NCI-H2227 (cell line): ENCODE results near the gene GMDS.

ENCODE experiments used
- DNase-seq: peaks from one replicate; lab custom pipeline; 2025; ENCODE audit not compliant: unreplicated experiment; lab: John Stamatoyannopoulos, UW

GMDS gene

DNA sequence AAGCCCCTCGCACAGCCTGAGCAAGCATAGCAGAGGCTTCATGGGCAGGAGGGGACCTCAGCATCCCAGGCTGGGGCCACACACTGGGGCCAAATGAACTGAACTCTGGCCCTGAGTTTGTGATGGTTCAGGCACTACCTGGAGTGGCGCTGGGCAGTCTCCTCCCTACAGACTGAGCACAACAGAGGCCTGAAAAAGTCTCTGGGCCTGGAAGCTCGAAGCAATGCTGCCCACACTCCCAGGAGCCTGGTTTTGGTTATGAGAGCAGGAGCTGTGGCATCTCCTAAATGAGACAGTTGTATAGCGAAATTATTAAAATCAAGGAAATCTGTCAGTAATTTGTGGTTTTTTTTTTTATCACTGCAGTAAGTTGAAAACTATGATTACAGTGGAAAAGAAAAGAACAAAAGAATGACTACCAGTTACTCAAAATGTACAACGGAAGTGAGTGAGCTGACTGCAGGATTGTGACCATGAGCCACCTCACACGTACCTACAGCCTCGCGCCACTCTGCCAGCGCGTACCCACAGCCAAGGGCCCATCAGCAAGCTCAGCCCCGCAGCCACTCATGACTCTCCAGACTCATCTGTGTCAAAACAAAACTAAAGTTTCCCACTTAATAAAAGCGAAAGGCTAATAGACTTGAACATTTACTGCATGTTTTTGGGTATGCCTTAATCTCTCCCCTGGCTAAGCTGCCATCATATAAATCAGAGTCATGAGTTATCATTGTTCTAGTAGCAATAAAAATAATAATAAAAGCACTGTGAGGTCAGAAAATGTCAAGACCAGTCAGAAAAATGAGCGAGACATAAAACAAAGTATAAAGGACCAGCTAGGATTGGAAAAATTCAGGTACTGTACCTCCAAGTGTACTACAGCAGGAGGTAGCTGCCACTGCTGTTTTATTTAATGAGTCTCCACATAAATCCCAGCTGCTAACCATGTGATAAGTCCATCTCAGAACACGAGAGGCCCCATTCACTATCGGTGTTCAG lies 458.7 kb downstream of the GMDS start:
- DNase-seq, result no peak

DNA sequence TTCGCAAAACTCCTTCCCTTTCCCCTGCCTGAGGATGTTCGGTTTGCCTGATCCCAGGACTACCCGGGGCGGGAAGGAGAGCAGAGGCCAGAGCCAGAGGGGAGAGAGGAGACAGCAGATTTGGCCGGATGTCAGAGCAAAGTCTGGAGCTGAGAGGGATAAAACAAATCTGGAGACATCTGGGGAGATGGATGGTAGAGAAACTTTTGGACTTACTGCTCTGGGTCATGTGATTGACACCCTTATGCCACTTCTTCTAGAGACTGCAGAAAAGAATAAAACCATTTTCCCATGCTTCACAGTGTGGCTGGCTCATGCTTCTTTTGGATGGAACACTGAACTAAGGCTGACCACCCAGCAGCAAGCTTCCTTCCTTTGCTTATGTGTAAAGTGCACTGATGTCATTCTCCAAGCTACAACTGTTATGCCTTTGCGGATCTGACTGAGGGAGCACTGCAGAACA lies 461.0 kb downstream of the GMDS start:
- DNase-seq, result no peak

GRCh38 chr6:1781817-1782184 lies 463.6 kb downstream of the GMDS start:
- no peak for DNase-seq

DNA sequence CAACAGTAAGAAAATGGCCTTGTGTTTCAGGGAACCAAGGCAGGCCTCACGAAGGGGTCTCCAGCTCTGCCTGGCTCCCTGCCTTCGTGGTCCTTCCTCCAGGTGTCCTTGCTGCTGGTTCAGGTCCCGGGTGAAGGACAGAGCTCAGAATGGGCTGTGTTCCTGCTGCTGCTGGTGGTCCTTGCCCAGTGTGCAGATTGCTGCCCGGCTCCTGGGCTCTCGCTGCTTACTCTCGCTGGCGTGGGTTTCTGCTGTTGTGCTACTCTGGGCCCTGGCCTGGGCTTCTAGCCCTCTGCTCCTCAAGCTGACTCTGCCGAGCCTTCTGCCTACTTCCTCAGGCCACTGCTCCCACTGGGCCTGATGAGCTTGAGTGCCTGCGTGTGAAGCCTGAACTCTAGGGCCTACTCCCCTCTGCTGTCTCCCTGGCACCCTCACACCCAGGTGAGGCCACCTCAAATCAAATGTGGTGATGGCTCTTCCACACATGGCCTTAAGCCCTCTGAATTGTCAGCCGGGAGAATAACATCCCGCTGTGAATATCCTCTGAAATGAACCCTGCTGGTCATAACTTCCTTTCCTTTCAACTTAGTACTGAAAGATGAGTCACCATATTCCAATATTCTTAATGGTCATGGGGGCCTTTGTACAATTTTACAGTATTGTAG lies 464.1 kb downstream of the GMDS start:
- DNase-seq, result no peak

DNA sequence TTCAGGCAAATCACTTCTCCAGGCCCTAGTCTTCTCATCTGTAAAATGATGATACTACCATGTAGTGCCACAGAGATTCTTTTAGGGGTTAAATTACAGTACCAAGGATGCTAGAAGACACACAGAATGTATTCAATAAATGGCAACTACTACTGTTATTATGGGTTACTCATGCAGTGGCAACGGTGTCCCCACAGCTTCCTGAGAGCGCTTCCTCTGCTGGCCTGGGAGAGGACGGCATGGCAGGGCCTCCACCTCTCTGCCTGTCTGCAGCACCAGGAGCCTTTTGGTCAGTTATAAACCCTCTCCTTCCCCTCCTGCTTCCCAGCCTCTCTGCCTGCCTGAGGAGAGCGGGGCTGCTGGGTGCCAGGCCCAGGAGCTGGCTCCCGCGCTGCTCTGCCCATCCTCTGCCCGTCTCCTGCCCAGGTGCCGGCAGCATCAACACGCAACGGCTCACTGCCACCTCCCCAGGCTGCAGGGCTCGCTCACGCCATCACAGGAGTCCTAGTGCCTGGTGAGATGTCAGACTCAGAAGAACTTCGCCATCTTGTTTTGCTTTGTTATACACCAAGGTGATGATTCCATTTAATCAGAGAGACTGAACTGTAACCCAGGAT lies 465.0 kb downstream of the GMDS start:
- no peak for DNase-seq

- no peak for DNase-seq
These were observed 466.6 kb downstream of the GMDS start for GRCh38 chr6:1778686-1779235.

DNA sequence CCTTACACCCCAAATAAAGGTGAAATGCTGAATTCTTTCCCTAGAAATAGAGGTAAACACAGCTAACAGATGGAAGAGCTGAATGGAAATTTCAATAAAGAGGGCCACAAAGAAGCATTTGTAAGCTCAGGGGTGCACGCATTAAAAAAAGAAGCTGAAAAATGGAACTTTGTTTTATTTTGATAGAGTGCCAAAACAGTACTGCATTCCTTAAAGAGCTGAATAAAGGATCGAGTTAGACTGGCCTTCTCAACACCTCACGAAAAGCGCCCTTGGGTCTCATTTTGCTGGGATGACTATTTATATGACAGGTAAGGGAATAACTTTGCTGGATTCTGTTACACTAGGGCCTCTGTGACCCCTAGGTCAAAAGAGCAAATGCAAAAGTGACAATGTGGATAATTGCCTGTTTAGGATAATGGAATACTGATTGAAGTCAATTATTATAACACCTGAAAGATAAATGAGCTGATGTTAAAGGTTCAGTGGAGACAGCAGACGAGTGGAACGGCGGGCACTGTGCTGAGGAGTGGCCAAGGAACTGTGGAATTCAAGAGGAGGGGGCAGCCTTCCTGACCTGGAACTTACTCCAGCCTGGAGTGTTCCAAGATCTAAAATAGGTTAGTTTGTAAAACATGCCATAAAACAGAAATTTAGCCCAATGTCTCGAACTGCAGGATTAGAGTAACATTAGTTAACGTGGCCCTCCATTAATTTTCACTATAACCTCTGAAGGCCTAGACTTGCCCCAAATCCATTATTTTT lies 467.3 kb downstream of the GMDS start:
- no peak for DNase-seq

- no peak for DNase-seq
These were observed 470.0 kb downstream of the GMDS start for GRCh38 chr6:1775441-1775840.

GRCh38 chr6:1774226-1774915 lies 471.0 kb downstream of the GMDS start:
- no peak for DNase-seq

DNA sequence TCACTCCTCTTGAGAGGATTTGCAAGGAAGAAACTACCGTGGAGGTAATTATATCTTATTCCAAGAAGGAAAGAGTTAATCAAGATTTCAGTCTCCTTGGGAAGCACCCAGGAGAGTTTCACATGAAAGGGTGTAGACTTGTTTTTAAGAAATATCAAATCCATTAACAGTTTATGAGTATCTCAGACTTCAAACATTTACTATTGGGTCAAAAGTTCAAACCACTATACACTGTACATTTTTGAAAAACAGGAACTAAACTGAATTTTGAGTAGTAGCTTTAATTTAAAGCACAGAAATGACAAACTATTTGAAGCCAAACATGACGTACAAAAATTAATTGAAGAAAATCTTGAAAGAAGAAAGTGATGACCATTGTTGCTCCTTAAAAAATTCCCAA lies 471.7 kb downstream of the GMDS start:
- DNase-seq, result no peak

DNA sequence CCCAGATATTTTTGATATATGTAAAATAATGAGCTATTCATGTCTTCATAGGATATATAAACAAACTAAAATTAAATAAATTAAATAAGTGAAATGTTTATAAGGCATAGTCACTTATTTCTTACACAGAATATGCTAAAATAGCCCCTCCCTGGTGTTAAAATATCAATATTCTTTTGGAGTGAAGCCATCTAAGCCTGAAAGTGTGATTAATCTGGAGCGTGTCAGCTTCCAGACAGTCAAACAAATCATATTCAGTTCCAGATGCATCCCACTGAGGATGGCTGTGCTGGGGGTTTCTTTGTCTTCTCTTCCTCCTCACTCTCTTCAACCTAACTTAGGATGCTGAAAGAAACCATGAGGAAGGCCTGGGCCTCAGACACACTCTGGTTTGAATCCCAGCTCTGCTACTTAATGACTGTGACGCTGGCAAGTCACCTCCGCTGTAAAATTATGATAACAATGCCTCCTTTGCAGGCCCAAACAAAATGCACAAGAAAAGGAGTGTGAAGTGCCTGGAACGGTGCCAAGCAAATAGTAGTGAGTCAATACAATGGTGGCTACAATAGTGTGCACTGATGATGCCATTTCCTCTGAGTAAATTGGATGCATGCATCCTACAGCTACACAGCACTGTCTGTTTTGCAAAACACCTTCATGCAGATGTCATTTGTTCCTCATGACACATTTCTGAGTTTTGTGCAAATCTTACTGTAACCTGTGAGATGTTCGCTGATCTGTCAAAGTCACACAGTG lies 474.3 kb downstream of the GMDS start:
- peak; percentile 7 for DNase-seq

GRCh38 chr6:1770435-1770843 lies 475.0 kb downstream of the GMDS start:
- no peak for DNase-seq

- DNase-seq, result no peak
These were observed 477.7 kb downstream of the GMDS start for GRCh38 chr6:1767481-1768246.

GRCh38 chr6:1766654-1767053 lies 478.8 kb downstream of the GMDS start:
- DNase-seq, result no peak

- DNase-seq, result no peak
These were observed 480.1 kb downstream of the GMDS start for GRCh38 chr6:1765160-1765903.

- DNase-seq, result no peak
These were observed 480.9 kb downstream of the GMDS start for GRCh38 chr6:1764397-1764987.

DNA sequence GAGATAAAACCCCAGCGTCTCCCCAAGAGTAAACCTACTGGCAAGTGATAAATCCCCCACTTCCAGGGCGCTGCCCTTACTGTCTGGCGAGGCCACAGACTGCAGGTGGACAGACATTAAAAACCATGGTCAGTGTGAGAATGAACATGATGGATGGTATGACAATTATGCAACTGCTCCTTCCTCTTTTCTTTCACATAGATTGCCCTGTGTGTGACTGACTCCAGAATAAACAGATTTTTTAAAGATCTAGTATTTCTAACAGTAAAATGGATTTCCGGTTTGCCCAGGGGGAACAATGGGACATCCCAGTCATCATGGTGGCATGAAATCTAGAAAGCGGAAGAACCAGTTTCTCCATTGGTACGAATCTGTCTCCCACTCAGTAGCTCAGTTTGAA lies 482.0 kb downstream of the GMDS start:
- DNase-seq, result no peak

DNA sequence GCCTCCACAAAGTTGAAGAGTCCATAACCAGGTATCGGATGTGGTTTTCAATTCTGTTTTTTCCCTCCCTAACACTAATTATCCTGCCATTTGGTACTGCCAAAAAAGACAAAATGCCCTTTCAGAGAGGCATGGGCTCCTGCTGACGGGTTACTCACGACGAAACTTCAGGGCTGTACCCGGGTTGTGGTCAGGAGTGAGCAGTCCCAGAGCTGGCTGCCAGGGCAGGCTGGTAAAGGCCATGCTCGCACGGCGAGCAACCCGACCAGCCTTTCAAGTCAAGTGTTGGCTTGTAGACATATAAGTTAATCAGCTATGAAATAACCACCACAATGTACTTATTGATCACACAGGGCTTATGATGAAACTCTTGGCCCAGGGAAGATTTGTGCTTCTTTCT lies 483.2 kb downstream of the GMDS start:
- DNase-seq, result no peak
